ENCODE results near the gene HSBP1L1.

GRCh38 chr18:79963658-79964329 lies 649 bp upstream of the HSBP1L1 start:
- TF ChIP-seq CTCF (IDR thresholded peaks at IDR 0.05) (no peak), POLR2A (IDR thresholded peaks at IDR 0.05) (no peak)
